GM12891 (cell line): ENCODE data around the gene COL3A1.

Experiments
- PAX5 ChIP-seq: IDR thresholded peaks from 2 replicates; pipeline ENCODE4 v1.6.1; 2011; ENCODE audit warnings: low read length, moderate library complexity, mild to moderate bottlenecking; ENCODE audit not compliant: insufficient read depth, severe bottlenecking
- POLR2A ChIP-seq: IDR thresholded peaks from 2 replicates; pipeline ENCODE4 v1.6.1; 2011; ENCODE audit warnings: low read depth, low read length, control low read depth
- POLR2AphosphoS5 ChIP-seq: IDR thresholded peaks from 2 replicates; pipeline ENCODE4 v1.6.1; 2011; ENCODE audit warnings: low read depth, low read length, control low read depth
- POU2F2 ChIP-seq: IDR thresholded peaks from 2 replicates; pipeline ENCODE4 v1.6.1; 2011; ENCODE audit warnings: low read depth, mild to moderate bottlenecking, control low read depth, low read length, moderate library complexity
- SPI1 ChIP-seq: IDR thresholded peaks from 2 replicates; pipeline ENCODE4 v1.6.1; 2011; ENCODE audit warnings: low read depth, low read length, control low read depth
- TAF1 ChIP-seq: IDR thresholded peaks from 2 replicates; pipeline ENCODE4 v1.6.1; 2011; ENCODE audit warnings: low read depth, low read length, control low read depth

DNA sequence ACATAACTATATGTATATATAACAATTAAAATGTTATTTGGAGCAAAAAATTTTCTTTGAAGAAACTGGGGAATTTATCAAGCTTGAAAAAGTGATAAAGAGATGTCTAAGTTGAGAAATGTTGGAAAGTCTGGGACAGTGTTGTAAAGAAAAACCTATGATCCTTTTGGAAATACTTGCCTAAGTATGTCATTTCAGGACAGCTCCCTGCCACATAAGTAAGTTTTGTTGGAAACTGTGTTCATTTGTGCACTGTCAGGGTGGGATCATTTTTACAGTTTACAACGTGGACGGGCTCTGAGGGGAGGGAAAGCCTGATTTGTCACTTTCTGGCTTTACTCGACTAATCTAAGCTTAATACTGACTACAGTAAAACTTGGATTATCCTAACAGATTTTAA lies 10.4 kb upstream of the COL3A1 start:
- TF ChIP-seq POLR2A (no peak), SPI1 (no peak), PAX5 (no peak), TAF1 (no peak), POLR2AphosphoS5 (no peak), POU2F2 (no peak)
